G401.6 (cell line): Measurements from ENCODE around the gene KRT73.
"Not testable (repeated sequence)": the region's sequence is repeated elsewhere in the genome, so short reads cannot be mapped to it uniquely, and the experiment has no call there.

Source experiments
- FAIRE-seq: peaks from 2 replicates; lab custom pipeline; 2012; peaks lifted over from hg19 to GRCh38; lab: Jason Lieb, UNC

Gene KRT73

DNA sequence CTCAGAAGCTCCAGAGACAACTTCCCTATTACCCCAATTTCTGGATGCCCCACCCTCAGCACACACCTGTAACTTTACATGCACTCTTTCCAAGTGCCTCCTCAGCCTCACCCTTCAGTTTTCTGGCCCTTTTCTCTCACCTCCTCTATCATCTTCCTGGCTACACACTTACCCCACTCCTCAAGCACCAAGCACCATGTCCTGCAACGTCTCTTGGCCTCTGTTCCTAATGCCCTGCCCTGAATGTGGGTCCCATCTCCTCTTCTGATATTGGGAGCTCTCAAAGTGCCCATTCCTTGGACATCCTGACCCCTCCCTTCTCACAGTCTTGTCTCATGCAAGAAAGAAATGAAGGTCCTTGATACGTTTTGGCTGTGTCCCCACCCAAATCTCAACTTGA, 18.3 kb downstream of the KRT73 start:
- no peak for FAIRE-seq

DNA sequence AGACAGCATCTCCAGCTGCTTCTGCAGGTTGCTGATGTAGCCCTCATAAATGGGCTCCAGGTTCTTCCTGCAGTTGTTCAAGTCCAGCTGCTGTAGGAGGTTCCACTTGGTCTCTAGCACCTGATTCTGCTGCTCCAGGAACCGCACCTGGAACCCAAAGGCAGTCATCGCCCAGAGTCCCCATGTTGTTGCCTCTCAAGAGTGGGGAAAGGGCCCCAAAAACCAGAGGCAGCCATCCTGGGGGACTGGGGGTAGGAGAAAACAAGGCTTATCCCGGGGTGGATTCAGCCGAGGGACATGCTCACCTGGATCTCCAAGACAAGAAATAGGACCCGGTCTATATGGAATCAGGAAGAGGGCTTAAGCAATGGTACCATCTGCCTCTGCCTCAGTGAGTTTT, 19.4 kb downstream of the KRT73 start:
- FAIRE-seq: no peak

DNA sequence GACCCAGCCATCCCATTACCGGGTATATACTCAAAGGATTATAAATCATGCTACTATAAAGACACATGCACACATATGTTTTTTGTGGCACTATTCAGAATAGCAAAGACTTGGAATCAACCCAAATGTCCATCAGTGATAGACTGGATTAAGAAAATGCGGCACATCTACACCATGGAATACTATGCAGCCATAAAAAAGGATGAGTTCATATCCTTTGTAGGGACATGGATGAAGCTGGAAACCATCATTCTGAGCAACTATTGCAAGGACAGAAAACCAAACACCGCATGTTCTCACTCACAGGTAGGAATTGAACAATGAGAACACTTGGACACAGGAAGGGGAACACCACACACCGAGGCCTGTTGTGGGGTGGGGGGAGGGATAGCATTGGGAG, 24.1 kb downstream of the KRT73 start:
- not testable (repeated sequence) for FAIRE-seq

DNA sequence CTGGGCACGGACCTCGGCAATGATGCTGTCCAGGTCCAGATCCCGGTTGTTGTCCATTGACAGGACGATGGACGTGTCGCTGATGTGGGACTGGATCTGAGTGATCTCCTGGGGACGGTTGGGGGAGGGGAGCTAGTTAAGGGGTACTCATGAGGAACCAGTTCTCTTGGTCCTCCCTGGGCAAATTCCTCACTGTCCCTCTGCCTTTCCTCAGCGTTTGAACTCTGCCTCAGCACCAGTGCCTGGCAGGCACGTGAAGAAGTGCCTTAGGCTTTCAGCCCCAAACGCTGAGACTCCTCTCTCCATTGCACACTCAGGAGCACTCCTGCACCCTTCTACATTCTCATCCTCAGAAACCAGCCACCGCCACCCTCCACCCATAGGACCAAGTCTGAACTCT, 26.8 kb downstream of the KRT73 start:
- FAIRE-seq: no peak

DNA sequence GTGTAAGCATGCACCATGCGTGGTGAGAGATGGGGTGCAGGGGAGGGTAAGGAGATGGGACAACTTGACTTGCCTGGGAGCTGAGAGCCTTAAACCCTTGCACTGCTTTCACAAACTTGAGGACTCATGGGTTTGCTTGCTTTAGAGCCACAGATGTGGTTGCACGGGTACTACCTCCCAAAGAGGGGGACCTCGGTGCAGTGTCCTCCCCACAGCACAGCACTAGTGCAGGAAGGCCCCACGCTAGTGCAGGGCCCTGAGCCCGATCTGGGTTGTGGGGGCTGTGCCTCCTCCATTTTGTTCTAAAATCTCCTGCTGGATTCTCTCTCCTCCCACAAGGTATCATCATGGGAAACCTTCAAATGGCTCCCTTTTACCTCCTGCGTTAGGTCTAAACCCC, 28.3 kb downstream of the KRT73 start:
- FAIRE-seq: no peak

DNA sequence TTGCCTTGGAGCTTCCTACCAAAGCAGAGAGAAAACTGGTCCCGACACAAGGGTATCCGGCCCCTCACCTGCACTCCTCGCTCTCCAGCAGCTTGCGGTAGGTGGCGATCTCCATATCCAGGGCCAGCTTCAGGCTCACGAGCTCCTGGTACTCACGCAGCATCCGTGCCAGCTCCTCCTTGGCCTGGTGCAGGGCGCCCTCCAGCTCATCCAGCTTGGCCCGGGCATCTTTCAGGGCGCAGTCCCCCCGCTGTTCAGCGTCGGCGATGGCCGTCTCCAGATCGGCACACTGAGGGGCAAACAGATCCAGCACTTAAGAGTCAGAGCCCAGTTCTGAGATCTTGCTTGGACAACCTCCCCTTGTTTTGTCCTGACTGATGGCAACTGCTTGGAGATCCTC, 30.8 kb downstream of the KRT73 start:
- no peak for FAIRE-seq

DNA sequence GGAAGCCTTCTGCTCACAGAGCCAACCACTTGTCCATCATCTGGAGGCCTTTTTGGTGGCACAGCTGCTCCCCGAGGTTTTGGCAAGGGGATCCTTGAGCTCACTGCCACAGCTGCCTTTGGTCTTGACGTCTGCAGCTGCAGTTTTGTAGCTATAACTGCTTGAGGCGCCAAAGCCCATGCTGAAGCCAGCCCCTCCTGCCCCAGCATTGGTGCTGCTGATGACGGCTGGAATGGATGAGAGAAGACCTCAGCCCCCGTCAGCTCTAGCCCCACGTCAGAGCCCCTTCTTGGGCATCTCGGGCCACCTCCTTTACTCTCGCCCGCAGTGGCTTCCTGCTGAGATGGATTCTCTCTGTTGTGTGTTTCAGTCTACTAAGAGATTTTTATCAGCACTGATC, 32.4 kb downstream of the KRT73 start:
- no peak for FAIRE-seq

DNA sequence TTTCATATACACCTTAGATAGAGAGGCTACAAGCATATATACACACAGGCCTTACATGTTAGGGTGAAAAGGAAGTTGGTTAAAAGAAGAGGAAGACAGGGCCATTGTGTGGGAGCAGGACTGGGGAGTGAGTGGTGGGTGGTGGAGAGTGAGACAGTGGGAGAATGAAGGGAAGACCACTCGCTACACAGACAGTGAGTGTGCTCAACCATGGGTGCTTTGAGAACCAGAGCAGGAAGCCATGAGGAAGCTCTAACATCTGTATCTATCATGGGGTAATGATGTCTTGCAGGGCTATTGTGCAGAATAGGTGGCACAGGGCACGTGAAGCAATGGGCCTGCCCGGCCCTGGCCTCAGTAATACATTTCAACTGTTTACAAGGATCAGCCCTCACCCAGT, 33.3 kb downstream of the KRT73 start:
- no peak for FAIRE-seq

DNA sequence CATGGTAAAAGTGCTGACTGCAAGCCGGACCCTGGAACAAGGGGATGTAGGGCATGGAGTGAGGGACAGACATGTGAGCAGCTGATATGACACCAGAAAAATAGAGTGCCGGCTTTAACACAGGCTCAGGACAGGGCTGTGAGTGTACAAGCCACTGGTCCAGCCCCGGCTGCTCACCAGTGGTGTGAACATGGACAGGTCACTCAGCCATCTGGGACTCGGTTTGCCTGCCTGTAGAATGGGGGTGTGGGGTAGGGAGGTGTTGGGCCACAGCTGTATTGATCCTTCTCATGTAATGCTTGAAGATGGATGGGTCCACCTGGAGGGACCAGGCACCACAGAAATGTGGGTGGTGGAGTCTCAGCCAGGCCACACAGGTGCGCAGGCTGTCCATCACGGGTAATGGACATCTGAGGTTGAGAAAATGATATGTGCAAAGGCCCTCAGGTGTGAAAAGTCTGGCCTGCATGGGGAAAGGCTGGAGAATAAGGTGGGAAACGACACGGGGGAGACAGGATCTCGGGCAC, 34.1 kb downstream of the KRT73 start:
- FAIRE-seq: no peak

DNA sequence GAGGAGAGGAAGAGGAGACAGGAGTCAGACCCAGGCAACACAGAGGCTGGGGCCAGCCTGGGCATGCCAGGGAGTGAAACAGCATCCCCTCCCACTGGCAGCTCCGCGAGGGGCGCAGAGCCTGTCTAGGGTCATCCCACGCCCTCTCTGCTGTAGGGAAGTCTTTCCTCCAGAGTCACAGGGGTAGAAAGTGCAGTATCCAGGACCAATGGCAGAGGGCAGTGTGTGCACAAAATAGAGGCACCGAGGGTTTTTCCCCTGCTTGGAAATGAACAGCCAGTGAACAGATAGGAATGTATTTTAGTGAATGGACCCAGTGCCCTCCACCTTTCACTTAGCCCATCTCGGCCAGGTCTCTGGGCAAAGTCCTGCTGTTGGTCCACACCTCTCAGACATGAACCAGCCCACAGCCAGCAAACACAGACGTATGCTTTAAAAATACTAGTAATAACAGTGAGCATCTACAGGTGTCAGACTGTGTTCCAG, 35.3 kb downstream of the KRT73 start:
- no peak for FAIRE-seq

DNA sequence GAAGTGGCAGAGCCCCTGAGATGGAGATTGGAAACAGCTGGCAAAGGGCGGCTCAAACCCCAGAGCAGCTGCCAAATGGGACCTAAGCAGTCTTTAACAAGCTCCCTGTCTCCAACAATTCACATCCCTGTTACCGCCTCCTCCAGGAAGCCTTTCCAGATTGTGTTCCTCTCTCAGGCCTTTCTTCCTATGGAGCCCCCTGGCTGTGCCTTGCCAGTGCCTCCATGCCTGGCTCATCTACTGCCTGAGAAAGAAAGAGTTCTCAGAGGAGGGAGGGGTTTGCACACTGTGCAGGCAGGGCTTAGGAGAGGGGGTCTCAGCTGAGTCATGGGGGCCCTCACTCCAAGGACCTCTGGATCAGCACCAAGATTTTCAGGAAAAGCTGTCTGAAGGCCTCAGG, 35.9 kb downstream of the KRT73 start:
- FAIRE-seq: no peak

DNA sequence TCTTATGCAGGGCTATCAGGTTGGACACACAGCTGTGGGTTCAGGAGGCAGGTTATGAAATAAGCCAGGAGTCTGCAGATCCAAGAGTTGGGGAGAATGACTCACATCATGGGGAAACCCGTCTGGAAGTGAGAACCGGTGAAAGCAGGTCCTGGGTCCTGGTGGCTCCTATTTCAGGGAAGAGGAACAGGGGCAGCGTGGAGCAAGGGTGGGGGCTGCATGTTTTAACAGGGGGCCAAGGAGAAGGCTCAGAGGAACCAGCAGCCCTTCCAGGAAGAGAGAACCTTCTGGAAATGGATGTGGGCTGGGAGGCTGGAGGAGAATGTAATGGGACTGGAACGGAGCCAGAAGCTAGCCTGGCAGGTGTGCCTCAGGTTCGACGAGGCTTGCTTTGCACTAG, 36.9 kb downstream of the KRT73 start:
- FAIRE-seq: no peak

DNA sequence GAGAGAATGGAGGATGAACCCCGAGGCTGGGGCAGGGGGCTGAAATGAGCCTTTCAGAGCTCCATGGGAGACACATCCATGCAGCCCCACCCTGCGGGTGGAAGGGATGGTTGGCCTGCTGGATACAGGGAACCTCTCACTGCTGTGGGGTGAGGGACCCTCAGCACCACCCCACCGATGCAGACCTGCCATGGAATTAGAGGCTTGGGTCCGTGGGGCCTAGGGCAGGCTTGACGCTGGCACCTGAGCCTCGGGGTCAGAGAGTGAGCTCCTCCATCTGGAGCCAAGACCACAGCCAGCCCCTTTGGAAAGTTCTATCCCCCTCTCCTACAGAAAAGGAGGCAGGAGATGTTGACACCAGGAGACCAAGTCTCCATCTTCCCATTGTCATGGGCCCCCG, 37.3 kb downstream of the KRT73 start:
- FAIRE-seq: no peak

DNA sequence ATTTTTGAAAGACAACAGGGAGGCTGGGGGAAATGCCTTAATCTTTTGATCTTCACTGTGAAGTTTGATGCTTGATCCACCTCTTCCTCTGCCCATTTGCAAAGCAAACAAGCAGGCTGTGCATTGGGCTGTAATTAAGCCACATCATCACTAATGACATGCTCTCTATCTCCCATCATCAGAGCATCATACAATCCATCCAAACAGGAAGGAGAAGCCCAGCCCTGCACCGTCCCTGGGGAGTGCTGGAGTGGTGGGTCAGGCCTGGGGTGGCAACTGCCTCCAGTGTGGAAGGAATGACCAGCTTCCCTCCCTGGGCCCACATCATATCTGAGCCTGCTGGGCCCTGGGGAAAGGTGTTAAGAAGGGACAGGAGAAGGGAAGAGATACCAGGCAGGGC, 37.9 kb downstream of the KRT73 start:
- FAIRE-seq: no peak

DNA sequence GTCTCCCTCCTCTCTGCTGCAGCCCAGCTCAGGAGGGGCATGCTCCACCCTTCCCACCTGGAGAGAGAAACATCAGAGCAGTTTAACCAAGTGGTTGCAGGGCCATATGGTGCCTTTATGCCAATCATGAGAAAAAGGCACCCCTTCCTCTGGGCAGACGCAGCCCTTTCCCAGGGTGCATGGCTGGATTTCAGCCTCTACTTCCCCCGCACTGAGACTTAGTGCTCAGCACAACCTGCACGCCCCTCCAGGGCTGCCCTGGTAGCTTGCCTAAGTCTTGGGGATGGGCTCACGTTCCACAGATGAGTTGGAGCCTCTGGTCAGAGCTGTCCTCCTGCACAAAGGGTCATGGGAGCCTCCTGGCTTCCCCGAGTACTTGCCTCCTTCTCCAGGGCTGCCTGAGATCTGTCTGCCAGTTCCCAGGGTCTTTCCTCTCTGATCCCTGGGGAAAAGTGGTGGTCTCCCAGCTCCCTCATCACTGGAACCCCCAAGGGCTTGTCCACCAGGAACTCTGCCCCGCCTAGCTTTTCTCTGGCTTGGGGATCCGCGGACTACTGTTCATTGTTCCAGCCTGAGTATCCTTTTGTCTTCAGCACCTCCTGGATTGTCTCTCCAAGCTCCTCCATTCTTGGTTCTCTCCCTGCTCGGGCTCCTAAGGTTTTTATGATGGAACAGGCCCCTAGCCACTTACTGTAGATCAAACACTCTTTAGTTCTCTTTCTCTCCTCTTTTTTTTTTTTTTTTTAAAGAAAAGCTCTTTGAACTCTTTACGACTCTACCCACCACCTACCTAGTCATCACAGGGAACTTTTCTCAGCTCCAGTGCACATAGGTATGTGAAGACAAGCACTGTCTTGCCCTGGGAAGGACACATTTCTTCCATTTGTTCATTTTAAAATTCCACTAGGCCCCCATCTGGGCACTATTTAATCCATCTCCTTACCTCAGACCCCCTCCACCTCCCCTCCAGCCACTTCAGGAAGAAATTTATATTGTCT, 38.6 kb downstream of the KRT73 start:
- no peak for FAIRE-seq

DNA sequence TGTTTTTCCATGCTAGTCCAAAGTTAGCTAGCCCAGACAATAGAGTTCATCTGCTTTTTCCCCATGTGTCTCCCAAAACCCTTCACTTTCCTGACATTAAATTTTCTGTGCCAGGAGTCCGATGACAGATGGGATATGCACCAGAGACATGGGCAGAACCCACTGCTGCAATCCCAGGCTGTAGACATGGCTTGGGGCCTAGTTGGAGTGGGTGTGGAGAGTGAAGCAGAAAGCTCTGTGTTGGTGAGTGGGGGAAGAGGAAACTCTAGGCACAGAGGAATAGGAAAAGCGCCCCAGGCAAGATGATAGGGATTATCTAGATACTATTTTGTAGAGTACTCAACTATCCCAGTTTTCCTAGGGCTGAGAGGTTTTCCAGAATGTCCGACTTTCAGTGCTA, 39.9 kb downstream of the KRT73 start:
- no peak for FAIRE-seq

DNA sequence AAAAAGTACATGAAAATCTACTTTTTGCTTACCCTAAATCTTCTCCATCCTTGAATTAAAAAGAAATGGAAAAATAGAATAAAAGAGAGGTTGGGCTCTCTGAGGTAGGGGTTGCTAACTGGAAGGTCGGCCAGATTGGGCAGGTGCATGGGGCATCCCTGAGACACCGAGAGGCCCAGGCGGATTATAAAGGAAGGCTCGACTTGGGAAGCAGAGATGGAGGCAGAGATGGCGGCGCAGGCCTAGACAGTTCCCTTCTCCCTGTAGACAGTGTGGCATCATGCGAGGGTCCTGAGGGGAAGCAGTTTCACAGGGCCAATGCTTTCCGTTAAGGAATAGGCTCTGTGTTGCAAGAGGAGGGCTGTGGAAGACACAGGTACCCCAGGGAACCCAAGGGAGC, 41.0 kb downstream of the KRT73 start:
- no peak for FAIRE-seq

DNA sequence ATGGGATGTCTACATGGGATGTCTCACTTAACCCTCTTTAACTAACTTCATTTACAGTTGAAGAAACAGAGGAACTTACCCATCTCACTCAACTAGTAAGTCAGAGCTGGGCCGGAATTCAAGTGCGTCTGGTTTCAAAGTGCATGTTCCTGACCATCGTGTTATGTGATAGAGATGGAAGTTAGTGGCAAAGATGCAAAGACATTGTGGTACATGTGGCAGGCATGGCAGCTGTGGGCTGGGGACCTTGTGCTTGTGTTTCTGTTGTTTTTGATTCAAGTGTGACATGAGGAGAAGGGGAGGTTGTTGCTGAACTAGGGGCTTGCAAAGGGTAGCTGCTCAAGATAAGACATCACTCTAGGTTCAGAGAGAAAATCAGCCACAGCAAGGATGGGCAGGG, 42.4 kb downstream of the KRT73 start:
- FAIRE-seq: no peak

DNA sequence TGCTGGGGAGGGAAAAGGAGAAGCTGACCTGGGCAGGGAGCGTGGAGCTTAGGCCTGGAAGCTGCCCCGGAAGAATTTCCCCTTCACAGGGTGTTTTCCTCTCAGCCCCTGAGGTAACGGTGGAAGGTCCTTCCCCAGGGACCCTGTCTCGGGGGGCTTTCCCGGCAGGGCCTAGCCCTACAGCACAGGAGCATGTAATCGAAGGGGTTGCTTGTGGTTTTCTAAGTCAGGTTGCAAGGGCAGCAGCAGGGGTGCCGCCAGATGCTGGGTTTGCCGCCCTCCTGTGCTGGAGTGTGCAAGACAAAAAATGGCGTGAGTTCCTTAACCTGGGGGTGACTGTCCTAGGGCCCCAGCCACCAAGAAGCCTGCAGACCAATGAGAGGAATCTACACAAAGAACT, 43.1 kb downstream of the KRT73 start:
- no peak for FAIRE-seq

DNA sequence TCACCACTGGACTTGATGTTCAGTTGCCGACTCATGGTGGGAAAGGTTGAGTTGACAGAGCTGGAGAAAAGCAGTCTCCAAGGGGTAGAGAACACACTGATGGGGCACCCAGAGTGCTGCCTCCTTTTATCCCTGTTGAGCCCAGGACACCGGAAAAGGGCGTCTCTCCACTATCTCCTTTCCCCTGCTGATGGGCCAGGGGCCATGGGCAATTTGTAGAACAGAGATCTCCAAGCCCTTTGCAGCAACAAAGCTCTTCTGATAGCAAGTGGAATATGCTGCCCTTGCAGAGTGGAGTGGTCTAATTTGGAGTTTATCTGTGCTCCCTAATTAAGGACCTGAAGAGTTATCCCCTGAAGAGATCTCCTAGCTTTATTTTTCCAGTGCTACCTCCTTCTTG, 44.6 kb downstream of the KRT73 start, which contains the start of gene KRT74:
Gene KRT74 (minus strand): TSS at position 101 of the 400 bp plus-strand sequence. CDS start 66 bp downstream, at position 35.
- no peak for FAIRE-seq

DNA sequence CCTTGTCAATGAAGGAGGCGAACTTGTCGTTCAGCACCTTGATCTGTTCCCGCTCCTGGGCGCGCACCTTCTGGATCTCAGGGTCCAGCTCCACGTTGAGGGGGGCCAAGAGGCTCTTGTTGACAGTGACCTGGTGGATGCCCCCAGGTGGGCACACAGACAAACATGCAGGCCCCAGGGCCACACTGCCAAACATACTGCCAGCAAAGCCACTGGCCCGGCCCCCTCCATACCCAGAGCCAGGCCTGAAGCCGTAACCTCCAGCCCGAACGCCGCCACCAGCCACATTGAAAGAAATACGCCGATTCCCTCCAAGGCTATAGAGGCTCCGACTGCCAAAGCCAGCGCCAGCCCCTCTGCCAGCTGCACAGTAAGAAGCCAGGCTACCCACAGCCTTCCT, 45.1 kb downstream of the KRT73 start:
- no peak for FAIRE-seq

DNA sequence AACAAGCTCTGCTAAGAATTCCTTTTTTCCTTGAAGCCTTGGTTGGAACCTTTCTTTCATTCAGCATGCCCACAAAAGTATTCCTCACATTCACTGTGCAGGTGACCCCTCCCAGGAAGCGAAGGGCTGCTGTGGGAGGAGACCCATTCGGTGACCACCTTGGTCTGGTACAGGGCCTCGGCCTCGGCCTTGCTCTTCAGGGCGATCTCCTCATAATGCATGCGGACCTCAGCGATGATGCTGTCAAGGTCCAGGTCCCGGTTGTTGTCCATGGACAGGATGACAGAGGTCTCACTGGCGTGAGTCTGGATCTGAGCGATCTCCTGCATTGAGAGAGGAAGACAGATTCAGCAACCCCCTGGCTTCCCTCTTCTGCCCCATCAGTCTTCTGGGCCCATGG, 47.8 kb downstream of the KRT73 start:
- no peak for FAIRE-seq

DNA sequence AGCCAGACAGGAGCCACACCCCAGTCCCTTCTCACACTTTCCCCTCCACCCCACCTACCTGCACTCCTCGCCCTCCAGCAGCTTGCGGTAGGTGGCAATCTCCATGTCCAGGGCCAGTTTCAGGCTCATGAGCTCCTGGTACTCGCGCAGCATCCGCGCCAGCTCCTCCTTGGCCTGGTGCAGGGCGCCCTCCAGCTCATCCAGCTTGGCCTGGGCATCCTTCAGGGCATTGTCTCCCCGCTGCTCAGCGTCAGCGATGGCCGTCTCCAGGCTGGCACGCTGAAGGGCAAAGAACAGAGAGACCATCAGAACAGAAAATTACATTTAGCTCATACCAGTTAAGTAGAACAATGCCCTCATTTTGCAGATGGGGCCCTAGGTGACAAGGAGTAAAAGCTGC, 50.2 kb downstream of the KRT73 start:
- FAIRE-seq: no peak

DNA sequence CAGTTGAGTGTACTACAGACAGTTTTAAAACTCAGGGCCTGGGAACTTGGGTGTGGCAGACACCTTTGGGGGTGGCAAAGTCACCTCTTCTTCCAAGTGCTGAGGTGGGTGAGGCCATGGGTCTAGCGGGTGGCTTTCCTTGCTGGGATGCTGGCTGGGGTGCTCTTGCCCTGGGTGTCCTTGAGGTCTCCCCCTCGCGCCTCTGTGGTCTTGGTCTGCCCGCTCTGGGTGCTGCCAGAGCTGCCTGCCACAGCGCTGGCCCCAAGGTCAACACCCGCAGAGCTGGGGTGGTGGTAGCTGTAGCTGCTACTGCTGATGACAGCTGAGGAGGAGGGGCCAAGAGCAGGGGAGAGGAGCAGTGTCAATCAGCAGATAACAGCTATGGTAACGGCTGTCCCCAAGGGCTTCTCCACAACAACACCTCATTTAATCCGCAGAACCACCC, 51.5 kb downstream of the KRT73 start:
- FAIRE-seq: no peak
